Fibroblast of lung (primary cell): ENCODE results near the gene SPEF1. TPM values are rescaled to one million over a fixed set of nuclear protein-coding genes. Genes with fewer than 3 reads are reported as not detected.

ENCODE experiments used
- DNase-seq, 2 donors: peaks; one replicate each; pipeline versions ENCODE4 v3.0.0 to v3.0.0-alpha.2; 2010; ENCODE audit warnings: low read depth in 2 of 2
- H2AFZ ChIP-seq: 2 replicates; pipeline ENCODE4 v1.5.1; 2012; ENCODE audit warnings: low read length, control low read depth, inconsistent platforms
- H3K27ac ChIP-seq: 2 replicates; pipeline ENCODE4 v1.5.1; 2011; ENCODE audit warnings: low read length, control low read depth; ENCODE audit not compliant: insufficient read depth
- H3K27me3 ChIP-seq: 2 replicates; pipeline ENCODE4 v1.5.1; 2011; ENCODE audit warnings: mild to moderate bottlenecking, low read length; ENCODE audit not compliant: control insufficient read depth, insufficient read depth
- H3K36me3 ChIP-seq: 2 replicates; pipeline ENCODE4 v1.5.1; 2011; ENCODE audit warnings: low read length; ENCODE audit not compliant: control insufficient read depth, insufficient read depth
- H3K4me1 ChIP-seq: 2 replicates; pipeline ENCODE4 v1.5.1; 2011; ENCODE audit warnings: low read length; ENCODE audit not compliant: control insufficient read depth, insufficient read depth; ENCODE audit errors: extremely low read depth
- H3K4me2 ChIP-seq: 2 replicates; pipeline ENCODE4 v1.5.1; 2011; ENCODE audit warnings: low read length, control low read depth; ENCODE audit not compliant: insufficient read depth; ENCODE audit errors: extremely low read depth
- H3K4me3 ChIP-seq, 4 experiments: fragments of 200-600 bp in 1 of 4; sonication (generic) in 1 of 4; replicated peaks in 1 of 4; 2 replicates each; pipeline ENCODE4 v1.5.1; 2011 to 2016; ENCODE audit warnings: low read length in 4 of 4, low read depth in 3 of 4, mild to moderate bottlenecking in 3 of 4, control low read depth in 2 of 4, inconsistent platforms in 1 of 4, mixed read lengths in 1 of 4; ENCODE audit not compliant: insufficient read depth in 1 of 4; ENCODE audit errors: control extremely low read depth in 1 of 4
- H3K79me2 ChIP-seq: 2 replicates; pipeline ENCODE4 v1.5.1; 2012; ENCODE audit warnings: mild to moderate bottlenecking, low read length, inconsistent platforms; ENCODE audit not compliant: control insufficient read depth, insufficient read depth
- H3K9ac ChIP-seq: 2 replicates; pipeline ENCODE4 v1.5.1; 2011; ENCODE audit warnings: mild to moderate bottlenecking, low read length, control low read depth; ENCODE audit not compliant: insufficient read depth
- H3K9me3 ChIP-seq: 2 replicates; pipeline ENCODE4 v1.5.1; 2012; ENCODE audit warnings: low read depth, low read length; ENCODE audit not compliant: control insufficient read depth, insufficient read depth
- H4K20me1 ChIP-seq: 2 replicates; pipeline ENCODE4 v1.5.1; 2011; ENCODE audit warnings: low read length; ENCODE audit not compliant: control insufficient read depth, insufficient read depth; ENCODE audit errors: extremely low read depth
- CTCF ChIP-seq, 2 donors: IDR thresholded peaks in 1 of 2; conservative IDR thresholded peaks in 1 of 2; 1 replicate in 1 of 2; 2 replicates in 1 of 2; pipeline ENCODE4 v1.5.1; 2011 to 2012; ENCODE audit warnings: low read length in 2 of 2, control low read depth in 1 of 2, inconsistent platforms in 1 of 2, low read depth in 1 of 2, mild to moderate bottlenecking in 1 of 2
- EZH2 ChIP-seq: IDR thresholded peaks from 2 replicates; pipeline ENCODE4 v1.5.1; 2012; ENCODE audit warnings: low read length, control low read depth, mild to moderate bottlenecking; ENCODE audit errors: missing control alignments
- polyA plus RNA-seq, 2 donors: library from polyadenylated mRNA; depleted of rRNA in 1 of 2; stranded (reverse) in 1 of 2; unstranded in 1 of 2; fragments of >200 nt; gene quantifications; 2 replicates each; pipeline ENCODE4 v1.2.1, GENCODE V29; 2011 to 2012; ENCODE audit warnings: missing spikeins in 1 of 2
- total RNA-seq: library from RNA; depleted of rRNA; stranded (reverse); fragments of >200 nt; gene quantifications from 2 replicates; pipeline ENCODE4 v1.2.1, GENCODE V29; 2014

SPEF1 gene
- total and polyA plus RNA-seq, 2 donors (not counting 1 experiment from before 2014, with no cell fraction given): 0.07 to 0.17 TPM

- H3K79me2 ChIP-seq: no peaks in the 10 kb centered on the region
- no peaks in the 10 kb centered on the region for H3K4me1 ChIP-seq
- no peak overlapping the region for H3K9ac ChIP-seq
- H3K9me3 ChIP-seq: no peaks in the 10 kb centered on the region
- TF ChIP-seq CTCF (conservative IDR thresholded peaks at IDR 0.05 in 1 of 2, IDR thresholded peaks at IDR 0.05 in 1 of 2; ENCODE audit: low read depth in 1 of 2, low read length in 2 of 2) (no peak), EZH2 (no peak)
- peaks cover 3% of the 10 kb centered on the region for H3K36me3 ChIP-seq
- H4K20me1 ChIP-seq: no peaks in the 10 kb centered on the region
- no peak overlapping the region for H2AFZ ChIP-seq
- no peaks in the 10 kb centered on the region for H3K27me3 ChIP-seq
- H3K27ac ChIP-seq: no peak overlapping the region
- no peak overlapping the region for H3K4me3 ChIP-seq
- DNase-seq: no peak
- H3K4me2 ChIP-seq: no peak overlapping the region
Observed at GRCh38 chr20:3755814-3756480, 25.3 kb downstream of the SPEF1 start.

GRCh38 chr20:3755269-3755668, 26.0 kb downstream of the SPEF1 start:
- Histone ChIP-seq H3K79me2 (no peaks in the 10 kb centered on the region), H3K9me3 (no peaks in the 10 kb centered on the region), H2AFZ (no peak overlapping the region), H3K27ac (no peak overlapping the region), H3K36me3 (peaks cover 3% of the 10 kb centered on the region), H4K20me1 (no peaks in the 10 kb centered on the region), H3K9ac (no peak overlapping the region), H3K4me3 (no peak overlapping the region), H3K4me1 (no peaks in the 10 kb centered on the region), H3K27me3 (no peaks in the 10 kb centered on the region), H3K4me2 (no peak overlapping the region)
- TF ChIP-seq EZH2: no peak
- no peak for TF ChIP-seq CTCF (conservative IDR thresholded peaks at IDR 0.05 in 1 of 2, IDR thresholded peaks at IDR 0.05 in 1 of 2; ENCODE audit: low read depth in 1 of 2, low read length in 2 of 2)
- DNase-seq: no peak

GRCh38 chr20:3754276-3754630, 27.0 kb downstream of the SPEF1 start:
- Histone ChIP-seq H4K20me1 (no peaks in the 10 kb centered on the region), H3K4me3 (no peak overlapping the region), H3K9ac (no peak overlapping the region), H2AFZ (no peak overlapping the region), H3K27ac (no peak overlapping the region), H3K4me1 (no peaks in the 10 kb centered on the region), H3K36me3 (peaks cover 3% of the 10 kb centered on the region), H3K4me2 (no peak overlapping the region), H3K27me3 (no peaks in the 10 kb centered on the region), H3K9me3 (no peaks in the 10 kb centered on the region), H3K79me2 (no peaks in the 10 kb centered on the region)
- TF ChIP-seq EZH2 (no peak), CTCF (conservative IDR thresholded peaks at IDR 0.05 in 1 of 2, IDR thresholded peaks at IDR 0.05 in 1 of 2; ENCODE audit: low read depth in 1 of 2, low read length in 2 of 2) (no peak)
- no peak for DNase-seq
